Thymus (tissue), 11 donors: ENCODE results near the gene ARMS2. TPM values are rescaled to one million over a fixed set of nuclear protein-coding genes. Genes with fewer than 3 reads are reported as not detected.

Experiments used
- DNase-seq, 9 donors: peaks; one replicate each; pipeline ENCODE4 v3.0.0-alpha.2; 2013; ENCODE audit warnings: low spot score in 9 of 9, low read depth in 6 of 9, missing footprints in 1 of 9
- H3K27ac ChIP-seq, 2 donors: one replicate each; pipeline ENCODE4 v1.5.1; 2013; ENCODE audit warnings: control low read depth in 1 of 2, low read depth in 1 of 2, low read length in 1 of 2, mild to moderate bottlenecking in 1 of 2, moderate library complexity in 1 of 2
- H3K27me3 ChIP-seq, 2 donors: one replicate each; pipeline ENCODE4 v1.5.1; 2013; ENCODE audit warnings: low read length in 1 of 2; ENCODE audit not compliant: control insufficient read depth in 2 of 2, insufficient read depth in 1 of 2
- H3K36me3 ChIP-seq, 2 donors: one replicate each; pipeline ENCODE4 v1.5.1; 2013; ENCODE audit warnings: low read length in 1 of 2, mild to moderate bottlenecking in 1 of 2, moderate library complexity in 1 of 2; ENCODE audit not compliant: control insufficient read depth in 2 of 2, insufficient read depth in 2 of 2
- H3K4me1 ChIP-seq, 2 donors: one replicate each; pipeline ENCODE4 v1.5.1; 2013; ENCODE audit warnings: low read length in 2 of 2; ENCODE audit not compliant: control insufficient read depth in 2 of 2, insufficient read depth in 2 of 2
- H3K4me3 ChIP-seq, 2 donors: one replicate each; pipeline ENCODE4 v1.5.1; 2013; ENCODE audit warnings: low read length in 2 of 2, control low read depth in 1 of 2, mild to moderate bottlenecking in 1 of 2
- H3K9me3 ChIP-seq, 2 donors: one replicate each; pipeline ENCODE4 v1.5.1; 2013; ENCODE audit warnings: low read length in 1 of 2, mild to moderate bottlenecking in 1 of 2; ENCODE audit not compliant: control insufficient read depth in 2 of 2, insufficient read depth in 1 of 2
- WGBS: extraction: QIAGEN DNeasy Blood & Tissue Kit; methylation state at CpG from one replicate; pipeline ENCODE4 v1.1.7; 2013; 5-methylcytosine and 5-hydroxymethylcytosine counted together
- polyA plus RNA-seq: library from polyadenylated mRNA; stranded (reverse); fragments of 200-250 nt; gene quantifications from one replicate; pipeline ENCODE4 v1.2.3, GENCODE V29; 2013
- total RNA-seq: library from RNA; stranded (reverse); fragments of 120-200 nt; gene quantifications from one replicate; pipeline ENCODE4 v1.2.4, GENCODE V29; 2013
- donor health status: healthy.

ARMS2 gene
- total and polyA plus RNA-seq, 2 donors, result 0.18 TPM; not detected in 1

DNA sequence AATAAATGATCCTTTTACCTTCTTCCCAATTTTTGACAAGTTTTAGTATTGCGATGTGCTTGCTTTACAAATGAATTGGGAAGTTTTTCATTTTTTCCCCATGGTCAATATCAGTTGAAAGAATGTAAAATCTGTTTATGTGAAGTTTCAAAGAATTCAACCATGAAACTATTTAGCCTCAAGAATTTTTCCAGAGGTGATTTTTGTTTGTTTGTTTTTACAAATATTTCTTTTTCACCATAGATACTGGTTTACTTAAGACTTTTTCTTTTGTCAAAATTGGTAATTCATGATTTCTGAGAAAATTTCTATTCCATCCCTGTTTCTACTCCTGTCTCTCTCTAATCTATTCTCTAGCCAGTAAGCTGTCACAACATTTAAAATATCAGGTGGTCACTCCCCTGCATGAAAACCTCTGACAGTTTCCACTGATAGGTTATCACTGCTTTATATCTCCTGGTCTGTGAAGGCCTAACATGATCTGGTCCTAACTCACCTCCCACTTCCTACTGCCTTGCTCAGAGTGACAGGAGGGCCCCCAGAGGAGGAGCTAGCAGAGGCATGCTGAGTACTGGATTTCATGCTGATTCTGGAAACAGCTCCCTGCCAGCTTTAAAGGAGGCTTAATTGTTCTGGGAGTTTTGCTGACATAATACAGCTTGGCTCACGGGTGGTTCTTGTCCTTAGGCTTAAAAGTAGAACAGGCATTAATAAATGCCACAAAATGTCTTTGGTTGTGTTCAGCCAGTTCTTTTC, 7.6 kb upstream of the ARMS2 start:
- Histone ChIP-seq H3K27me3 (peaks cover 0 to 7% of the 10 kb centered on the region in 2 donors), H3K27ac (no peak overlapping the region), H3K36me3 (no peaks in the 10 kb centered on the region), H3K9me3 (no peaks in the 10 kb centered on the region), H3K4me1 (no peaks in the 10 kb centered on the region), H3K4me3 (no peak overlapping the region)
- no peak for DNase-seq
- 85% methylated on average over 2 of the region's 2 CpGs for WGBS

DNA sequence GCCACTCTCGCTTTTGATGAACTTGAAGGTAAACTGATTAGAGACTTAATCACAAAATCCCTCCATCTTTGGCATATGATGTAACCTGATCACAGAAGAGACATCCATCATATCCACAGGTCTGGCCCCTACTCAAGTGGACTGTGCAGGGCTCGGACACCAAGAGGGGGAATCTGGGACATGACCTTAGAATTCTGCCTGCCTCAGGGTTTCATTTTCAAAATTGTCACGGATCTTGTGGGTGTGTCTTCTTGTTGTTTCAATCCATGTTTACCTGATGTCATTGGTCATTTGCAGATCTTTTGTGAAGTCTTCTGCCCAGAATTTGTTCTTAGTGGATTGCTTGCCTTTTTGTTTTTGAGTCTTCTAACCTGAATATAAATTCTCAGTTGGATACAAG, 5.9 kb upstream of the ARMS2 start:
- peaks cover 0 to 7% of the 10 kb centered on the region in 2 donors for H3K27me3 ChIP-seq
- no peaks in the 10 kb centered on the region for H3K9me3 ChIP-seq
- H3K4me3 ChIP-seq, result no peak overlapping the region
- H3K36me3 ChIP-seq, result no peaks in the 10 kb centered on the region
- 93% methylated on average over 3 of the region's 3 CpGs for WGBS
- no peak for DNase-seq
- H3K4me1 ChIP-seq, result no peaks in the 10 kb centered on the region
- no peak overlapping the region for H3K27ac ChIP-seq

DNA sequence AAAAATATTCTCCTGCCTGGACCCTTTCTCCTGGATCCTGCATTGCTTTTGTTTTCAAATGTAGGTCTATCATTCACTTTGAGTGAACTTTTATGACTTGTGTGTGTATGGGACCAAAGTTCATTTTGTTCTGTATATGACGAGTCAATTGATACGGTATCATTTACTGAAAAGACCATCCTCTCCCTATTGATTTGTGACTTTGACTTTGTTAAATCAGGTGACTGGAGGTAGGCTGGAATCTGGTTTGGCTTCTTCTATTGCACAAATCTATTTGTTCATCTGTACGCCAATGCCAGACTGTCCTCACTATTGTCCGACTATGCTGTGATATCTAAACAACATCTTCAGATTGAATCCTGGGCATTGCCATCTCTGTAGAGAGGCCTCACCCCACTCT, 5.3 kb upstream of the ARMS2 start:
- H3K36me3 ChIP-seq, result no peaks in the 10 kb centered on the region
- peaks cover 0 to 7% of the 10 kb centered on the region in 2 donors for H3K27me3 ChIP-seq
- H3K4me3 ChIP-seq, result no peak overlapping the region
- no peak overlapping the region for H3K27ac ChIP-seq
- 96% methylated on average over 4 of the region's 4 CpGs for WGBS
- no peaks in the 10 kb centered on the region for H3K4me1 ChIP-seq
- H3K9me3 ChIP-seq, result no peaks in the 10 kb centered on the region
- DNase-seq, result no peak

DNA sequence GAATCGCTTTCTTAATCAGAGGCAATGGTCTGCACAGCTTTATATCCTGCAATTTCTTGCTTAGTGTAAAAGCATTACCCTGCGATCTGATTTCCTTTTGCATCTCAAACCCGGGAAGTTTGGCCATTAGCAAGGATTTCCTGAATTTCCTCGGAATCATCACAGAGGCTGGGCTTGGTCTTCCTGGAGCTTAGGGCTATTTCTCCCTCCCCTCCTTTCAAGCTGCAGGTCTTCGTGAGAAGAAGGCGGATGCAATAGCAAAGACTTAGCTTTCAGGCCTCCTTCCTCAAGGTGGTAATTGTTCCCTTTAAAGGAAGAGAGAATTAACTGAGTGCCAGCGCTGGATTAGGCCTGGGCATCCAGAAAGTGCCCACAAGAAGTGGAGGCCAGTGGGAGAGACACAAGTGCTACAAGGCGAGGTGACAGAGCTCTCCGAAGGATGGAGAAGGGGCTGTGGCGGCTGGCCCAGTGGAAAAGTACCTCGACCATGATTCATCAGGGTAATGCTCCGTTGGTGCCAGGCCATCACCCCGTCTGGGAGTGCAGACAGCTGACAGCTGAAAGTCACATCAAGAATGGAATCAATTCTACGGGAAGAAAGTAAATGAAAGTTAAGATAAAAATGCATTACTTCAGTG, 4.0 kb upstream of the ARMS2 start:
- H3K36me3 ChIP-seq, result no peaks in the 10 kb centered on the region
- WGBS, result 68% methylated on average over 14 of the region's 14 CpGs
- H3K27ac ChIP-seq, result no peak overlapping the region
- DNase-seq, result no peak
- peaks cover 0 to 7% of the 10 kb centered on the region in 2 donors for H3K27me3 ChIP-seq
- H3K4me1 ChIP-seq, result no peaks in the 10 kb centered on the region
- H3K9me3 ChIP-seq, result no peaks in the 10 kb centered on the region
- no peak overlapping the region for H3K4me3 ChIP-seq

DNA sequence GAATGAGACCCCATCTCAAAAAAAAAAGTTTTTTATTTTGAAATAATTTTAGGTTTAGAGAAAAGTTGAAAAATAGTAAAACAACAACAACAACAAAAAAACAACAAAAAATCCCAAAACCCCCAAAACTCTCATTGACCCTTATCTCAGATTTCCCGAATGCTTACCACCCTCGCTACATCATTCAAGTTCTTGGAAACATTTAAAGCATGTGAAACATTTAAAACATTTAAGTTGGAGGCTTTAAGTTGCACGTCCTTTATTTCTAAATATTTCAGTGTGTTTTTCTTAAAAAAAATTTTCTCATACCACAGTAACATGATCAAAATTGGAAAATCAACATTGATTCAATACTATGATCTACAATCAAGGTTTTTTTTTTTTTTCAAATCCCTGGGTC, 382 bp upstream of the ARMS2 start:
- no peaks in the 10 kb centered on the region for H3K9me3 ChIP-seq
- 94% methylated on average over 3 of the region's 3 CpGs for WGBS
- peaks cover 6 to 24% of the 10 kb centered on the region in 2 donors for H3K27me3 ChIP-seq
- H3K36me3 ChIP-seq, result no peaks in the 10 kb centered on the region
- DNase-seq, result no peak
- H3K27ac ChIP-seq, result no peak overlapping the region
- H3K4me3 ChIP-seq, result no peak overlapping the region
- H3K4me1 ChIP-seq, result no peaks in the 10 kb centered on the region

DNA sequence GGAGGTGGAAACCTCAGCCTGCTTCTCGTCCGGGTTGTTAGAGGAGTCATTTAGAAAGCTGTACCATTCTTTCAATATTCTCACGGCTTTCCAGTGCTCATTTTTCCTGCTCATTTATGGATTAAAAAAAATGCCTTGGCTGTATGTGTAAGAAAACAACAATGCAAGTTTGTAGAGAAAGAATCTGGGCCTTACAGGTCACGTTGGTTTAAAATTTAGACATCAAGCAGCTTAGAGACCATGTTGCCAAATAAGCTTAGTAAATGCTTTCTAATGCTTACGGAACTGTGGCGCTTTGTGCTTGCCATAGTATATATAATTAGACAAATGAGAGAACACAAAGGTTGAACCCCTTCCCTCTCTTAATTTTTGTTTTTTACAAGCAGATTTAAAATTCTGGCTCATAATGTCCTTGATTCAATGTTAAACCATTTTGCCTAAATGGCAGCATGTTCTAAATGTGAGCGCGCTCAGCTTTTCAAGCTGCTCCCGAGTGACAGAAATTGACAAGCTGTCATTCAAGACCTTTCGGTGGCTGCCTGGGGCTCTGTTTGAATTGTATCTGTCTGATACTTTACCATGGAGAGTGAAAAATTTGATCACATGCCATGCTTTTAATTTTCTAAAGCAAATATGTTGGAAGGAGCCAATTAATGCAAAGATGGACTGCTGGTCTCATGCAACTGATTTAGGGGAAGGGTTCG, 1.1 kb downstream of the ARMS2 start:
- Histone ChIP-seq H3K4me3 (no peak overlapping the region), H3K27me3 (peaks cover 14 to 35% of the 10 kb centered on the region in 2 donors), H3K36me3 (no peaks in the 10 kb centered on the region), H3K4me1 (no peaks in the 10 kb centered on the region), H3K9me3 (no peaks in the 10 kb centered on the region), H3K27ac (no peak overlapping the region)
- whole genome bisulfite sequencing, result 94% methylated on average over 11 of the region's 11 CpGs
- no peak for DNase-seq

DNA sequence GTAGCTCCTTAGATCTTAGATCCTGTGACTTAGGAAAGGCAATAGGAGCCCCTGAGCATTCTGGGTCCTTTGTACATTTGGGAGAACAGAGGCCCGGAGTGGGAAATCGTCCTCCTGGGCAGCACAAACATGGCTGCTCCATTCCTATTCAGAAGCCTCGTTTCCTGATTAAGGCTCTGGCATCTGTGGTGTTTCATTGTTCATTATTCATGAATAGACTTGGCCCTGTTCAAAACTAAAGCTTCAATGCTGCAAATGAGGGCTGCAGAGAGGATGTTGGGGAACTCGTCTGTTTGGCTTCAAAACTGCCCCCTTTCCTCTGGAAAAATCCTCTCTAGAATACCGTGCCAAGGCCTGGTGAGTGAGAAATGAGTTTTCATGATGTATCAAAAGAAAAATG, 3.5 kb downstream of the ARMS2 start:
- Histone ChIP-seq H3K4me1 (no peaks in the 10 kb centered on the region), H3K36me3 (no peaks in the 10 kb centered on the region), H3K27ac (no peak overlapping the region), H3K27me3 (peaks cover 38 to 50% of the 10 kb centered on the region in 2 donors), H3K9me3 (no peaks in the 10 kb centered on the region), H3K4me3 (no peak overlapping the region)
- WGBS, result 78% methylated on average over 5 of the region's 5 CpGs
- DNase-seq, result no peak

DNA sequence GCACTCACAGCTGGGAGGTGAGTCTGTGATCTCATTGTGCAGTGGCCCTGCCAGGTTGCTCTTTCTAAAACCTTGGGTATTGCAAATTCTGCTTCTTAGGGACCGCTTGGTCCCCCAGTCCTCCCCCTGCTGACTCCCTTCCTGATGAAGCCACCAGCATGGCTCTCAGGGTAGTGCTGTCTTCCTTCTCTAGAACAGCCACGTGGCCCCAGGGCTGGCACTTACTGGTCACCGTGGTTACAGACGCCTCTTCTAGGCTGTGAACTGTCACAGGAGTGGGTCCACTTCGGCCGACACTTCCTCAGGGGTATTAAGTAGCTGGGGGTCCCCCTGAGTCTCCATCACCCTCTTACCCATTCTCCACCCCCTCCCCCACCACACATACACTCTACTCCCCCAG, 4.2 kb downstream of the ARMS2 start:
- Histone ChIP-seq H3K4me3 (no peak overlapping the region), H3K27me3 (peaks cover 40 to 57% of the 10 kb centered on the region in 2 donors), H3K9me3 (no peaks in the 10 kb centered on the region), H3K36me3 (no peaks in the 10 kb centered on the region), H3K27ac (no peak overlapping the region), H3K4me1 (no peaks in the 10 kb centered on the region)
- 68% methylated on average over 6 of the region's 6 CpGs for WGBS
- DNase-seq, result no peak
